Hematopoietic multipotent progenitor cell treated with erythropoietin and hydrocortisone succinate and interleukin-3 and kit ligand, for 8 days (in vitro differentiated cells): ENCODE data around the gene SFXN5.
A peak's percentile ranks its signal among the peaks of the same experiment; 100 is the strongest.
"Not testable (repeated sequence)": the region's sequence is repeated elsewhere in the genome, so short reads cannot be mapped to it uniquely, and the experiment has no call there.

ENCODE experiments used
- DNase-seq: peaks from one replicate; pipeline ENCODE4 v3.0.0-alpha.2; 2015

Gene SFXN5

GRCh38 chr2:73076701-73077423, 5.3 kb upstream of the SFXN5 start:
- no peak for DNase-seq

- DNase-seq = no peak
These were observed 4.2 kb upstream of the SFXN5 start for GRCh38 chr2:73075477-73076373.

- DNase-seq = no peak
These were observed 2.9 kb upstream of the SFXN5 start for GRCh38 chr2:73074110-73075069.

GRCh38 chr2:73072416-73072815, 904 bp upstream of the SFXN5 start:
- no peak for DNase-seq

- peak; percentile 39 for DNase-seq
These were observed 550 bp upstream of the SFXN5 start for GRCh38 chr2:73072129-73072395.

- no peak for DNase-seq
These were observed 711 bp downstream of the SFXN5 start for GRCh38 chr2:73070643-73071359.

GRCh38 chr2:73069855-73070642, 1.5 kb downstream of the SFXN5 start:
- peak; percentile 31 for DNase-seq

- peak; percentile 83 for DNase-seq
These were observed 2.3 kb downstream of the SFXN5 start for GRCh38 chr2:73069041-73069854.

- no peak for DNase-seq
These were observed 3.4 kb downstream of the SFXN5 start for GRCh38 chr2:73068147-73068546.

GRCh38 chr2:73067043-73067442, 4.5 kb downstream of the SFXN5 start:
- no peak for DNase-seq

GRCh38 chr2:73065070-73065469, 6.4 kb downstream of the SFXN5 start:
- DNase-seq = not testable (repeated sequence)

- DNase-seq = no peak
These were observed 7.3 kb downstream of the SFXN5 start for GRCh38 chr2:73063909-73064875.

GRCh38 chr2:73063472-73063871, 8.0 kb downstream of the SFXN5 start:
- no peak for DNase-seq

- DNase-seq = no peak
These were observed 12.4 kb downstream of the SFXN5 start for GRCh38 chr2:73059106-73059505.

GRCh38 chr2:73054980-73055379, 16.5 kb downstream of the SFXN5 start:
- no peak for DNase-seq

GRCh38 chr2:73053316-73054114, 18.0 kb downstream of the SFXN5 start:
- DNase-seq = no peak

GRCh38 chr2:73050121-73050545, 21.4 kb downstream of the SFXN5 start:
- DNase-seq = no peak
